GM12892 (cell line): ENCODE measurements around the gene RTRAF.

ENCODE experiments used
- POLR2A ChIP-seq: IDR thresholded peaks from 2 replicates; pipeline ENCODE4 v1.6.1; 2011; ENCODE audit warnings: low read depth, low read length, control low read depth
- POLR2AphosphoS5 ChIP-seq: IDR thresholded peaks from 2 replicates; pipeline ENCODE4 v1.6.1; 2011; ENCODE audit warnings: low read depth, low read length, control low read depth

DNA sequence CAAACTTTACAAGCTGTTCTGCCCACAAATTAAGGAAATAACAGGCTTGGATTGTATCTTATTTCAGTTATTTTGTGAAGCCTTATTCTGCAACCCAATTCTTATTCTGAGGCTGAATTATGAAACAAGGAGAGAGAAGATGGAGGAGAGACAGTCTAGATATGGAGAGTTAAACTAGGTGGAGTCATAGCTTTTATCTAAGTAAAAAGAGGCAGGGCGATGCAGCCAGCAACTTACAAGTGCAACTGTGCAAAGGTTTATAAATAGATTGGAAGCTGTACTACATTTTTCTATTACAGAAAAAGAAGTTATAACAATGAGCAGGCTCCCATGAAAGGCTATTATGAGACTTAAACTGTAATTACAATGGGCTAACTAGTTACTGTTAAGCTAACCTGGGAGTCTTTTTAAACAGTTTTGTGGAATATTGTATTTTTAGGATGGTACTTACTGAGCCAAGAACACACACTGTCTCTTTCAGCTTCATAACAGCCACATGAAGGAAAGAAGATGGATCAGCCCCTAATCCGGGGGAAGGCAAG, 57.1 kb downstream of the RTRAF start:
- TF ChIP-seq POLR2A (no peak), POLR2AphosphoS5 (no peak)
